Measurements from ENCODE around the gene SPEM1. TPM values are rescaled to one million over a fixed set of nuclear protein-coding genes. Genes with fewer than 3 reads are reported as not detected.
"Not testable (repeated sequence)": the region's sequence is repeated elsewhere in the genome, so short reads cannot be mapped to it uniquely, and the experiment has no call there.

The SPEM1 gene
- total RNA-seq, 2 donors from 2014 or later = 3.6 TPM; not detected in 1

DNA sequence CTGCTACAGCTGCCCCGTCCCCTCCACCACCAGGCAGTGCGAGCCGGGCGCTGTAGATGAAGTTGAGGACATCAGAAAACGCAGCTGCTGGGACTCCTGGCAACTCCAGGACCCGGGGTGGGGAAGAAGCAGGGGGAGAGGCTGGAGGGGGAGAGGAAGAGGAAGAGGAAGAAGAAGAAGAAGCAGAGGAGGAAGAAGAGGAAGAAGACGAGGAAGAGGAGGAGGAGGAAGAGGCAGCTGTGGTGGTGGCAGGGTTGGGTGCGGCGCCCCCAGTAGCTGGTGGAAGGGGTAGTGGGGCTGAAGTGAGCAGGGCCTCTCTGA lies 46.2 kb downstream of the SPEM1 start:
- Histone ChIP-seq H3K27me3 (replicated peaks; ENCODE audit: insufficient read depth) (no peaks in the 10 kb centered on the region), H3K9me3 (no peaks in the 10 kb centered on the region), H3K27ac (peak overlapping the region; percentile 10 to 15), H3K4me1 (replicated peaks) (no peaks in the 10 kb centered on the region), H3K36me3 (peaks cover 4 to 5% of the 10 kb centered on the region in 2 donors), H3K4me3 (no peak overlapping the region)
- no peak for DNase-seq (ENCODE audit: low spot score)
- intact Hi-C loops (cut with DNase I) = no loop called here
- no peak for TF ChIP-seq POLR2A (IDR thresholded peaks at IDR 0.05)
- no peak for TF ChIP-seq CTCF (IDR thresholded peaks at IDR 0.05)
- TF ChIP-seq POLR2AphosphoS5 (IDR thresholded peaks at IDR 0.05) = no peak
- WGBS = 77% methylated on average over 9 of the region's 9 CpGs

DNA sequence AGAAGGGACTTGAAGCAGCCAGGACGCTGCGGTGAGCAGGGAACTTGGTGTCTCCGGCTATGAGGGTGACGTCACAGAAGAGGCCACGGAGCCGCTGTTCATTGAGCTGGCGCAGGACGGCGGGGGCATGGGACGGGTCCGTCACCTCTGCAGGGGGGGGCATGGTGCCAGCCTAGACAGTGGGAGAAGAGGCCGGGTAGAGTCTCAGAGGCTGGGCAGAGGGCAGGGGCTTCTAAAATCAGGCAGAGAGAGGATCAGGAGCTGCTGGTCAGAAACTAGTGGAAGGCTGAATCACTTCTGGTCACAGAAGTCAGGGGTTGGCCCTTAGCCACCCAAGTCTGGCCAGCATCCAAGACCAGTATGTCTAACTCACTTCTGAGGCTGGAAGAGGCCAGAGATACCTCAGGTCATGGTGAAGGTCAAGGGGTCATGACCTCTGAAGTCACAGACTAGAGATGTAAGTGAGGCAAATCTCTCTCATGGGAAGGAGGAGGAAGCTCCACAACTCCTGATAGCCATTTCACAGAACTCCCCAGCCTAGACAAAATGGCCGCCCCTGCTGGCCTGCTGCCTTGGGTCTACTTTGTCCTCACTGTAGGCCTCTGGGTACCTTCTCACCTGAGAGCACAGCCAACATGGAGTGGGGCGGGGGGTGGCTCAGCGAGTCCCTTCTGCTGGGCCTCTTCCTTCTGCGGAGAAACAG lies 46.7 kb downstream of the SPEM1 start:
- Histone ChIP-seq H3K9me3 (no peaks in the 10 kb centered on the region), H3K4me3 (no peak overlapping the region), H3K27me3 (replicated peaks; ENCODE audit: insufficient read depth) (no peaks in the 10 kb centered on the region), H3K36me3 (peaks cover 4 to 5% of the 10 kb centered on the region in 2 donors), H3K27ac (peak overlapping the region; percentile 10 to 15), H3K4me1 (replicated peaks) (no peaks in the 10 kb centered on the region)
- no peak for DNase-seq (ENCODE audit: low spot score)
- intact Hi-C loops (cut with DNase I) = no loop called here
- TF ChIP-seq POLR2AphosphoS5 (IDR thresholded peaks at IDR 0.05) = no peak
- no peak for TF ChIP-seq CTCF (IDR thresholded peaks at IDR 0.05)
- 77% methylated on average over 16 of the region's 16 CpGs for WGBS

DNA sequence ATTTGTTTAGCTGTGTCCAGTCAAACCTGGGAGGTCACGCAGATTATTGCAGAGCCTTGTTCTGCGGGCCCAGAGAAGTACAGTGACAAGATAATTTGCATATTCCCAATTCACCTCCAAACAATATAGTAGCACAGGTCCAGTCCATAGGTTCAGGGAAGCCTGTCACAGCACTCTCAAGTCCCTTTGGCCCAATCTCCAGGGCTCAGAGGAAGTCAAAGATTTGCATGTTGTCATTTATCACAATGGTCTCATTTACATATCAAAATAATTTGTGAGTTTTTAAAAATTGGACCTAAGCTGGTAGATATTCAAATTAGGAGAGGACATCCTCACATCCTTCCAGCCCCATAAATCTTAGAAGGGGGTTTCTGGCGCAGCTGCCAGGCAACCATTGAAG lies 47.4 kb downstream of the SPEM1 start:
- Histone ChIP-seq H3K27ac (peak overlapping the region in 1 of 2 donors; percentile 15), H3K4me3 (no peak overlapping the region), H3K27me3 (replicated peaks; ENCODE audit: insufficient read depth) (no peaks in the 10 kb centered on the region), H3K4me1 (replicated peaks) (no peaks in the 10 kb centered on the region), H3K9me3 (no peaks in the 10 kb centered on the region), H3K36me3 (peaks cover 4 to 5% of the 10 kb centered on the region in 2 donors)
- intact Hi-C loops (cut with DNase I) = no loop called here
- WGBS = 84% methylated on average over 3 of the region's 3 CpGs
- no peak for DNase-seq (ENCODE audit: low spot score)
- TF ChIP-seq POLR2AphosphoS5 (IDR thresholded peaks at IDR 0.05) (no peak), CTCF (IDR thresholded peaks at IDR 0.05) (no peak), POLR2A (IDR thresholded peaks at IDR 0.05) (no peak)

- DNase-seq (ENCODE audit: low spot score) = no peak
- Histone ChIP-seq H3K4me1 (replicated peaks) (no peaks in the 10 kb centered on the region), H3K9me3 (no peaks in the 10 kb centered on the region), H3K27me3 (replicated peaks; ENCODE audit: insufficient read depth) (no peaks in the 10 kb centered on the region), H3K4me3 (no peak overlapping the region), H3K27ac (peak overlapping the region in 1 of 2 donors; percentile 33), H3K36me3 (peaks cover 4 to 5% of the 10 kb centered on the region in 2 donors)
- intact Hi-C loops (cut with DNase I) = no loop called here
- WGBS = 92% methylated on average over 11 of the region's 11 CpGs
- no peak for TF ChIP-seq POLR2AphosphoS5 (IDR thresholded peaks at IDR 0.05)
- TF ChIP-seq POLR2A (IDR thresholded peaks at IDR 0.05) = no peak
These were observed 48.2 kb downstream of the SPEM1 start for GRCh38 chr17:7468290-7468689.

DNA sequence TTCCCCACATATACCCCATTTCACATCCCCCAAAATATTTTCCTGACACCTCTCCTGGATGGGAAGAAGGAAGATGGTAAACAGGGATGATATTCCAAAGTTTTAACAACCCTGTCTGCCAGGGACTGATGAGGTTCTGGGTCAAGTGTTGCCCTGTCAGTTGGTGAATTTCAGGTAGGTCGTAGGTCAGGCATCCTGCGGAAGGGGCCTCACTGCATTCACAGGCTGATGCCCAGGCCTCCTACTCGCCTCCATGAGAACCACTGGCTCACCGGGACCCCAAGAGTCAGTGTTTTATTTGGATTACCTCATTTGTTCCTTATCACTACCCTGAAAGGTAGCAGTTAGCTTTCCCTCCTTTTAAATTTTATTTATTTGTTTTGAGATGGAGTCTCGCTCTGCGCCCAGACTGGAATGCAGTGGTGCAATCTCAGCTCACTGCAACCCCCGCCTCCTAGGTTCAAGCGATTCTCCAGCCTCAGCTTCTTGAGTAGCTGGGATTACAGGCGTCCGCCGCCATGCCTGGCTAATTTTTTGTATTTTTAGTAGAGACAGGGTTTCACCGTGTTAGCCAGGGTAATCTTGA lies 48.8 kb downstream of the SPEM1 start:
- Histone ChIP-seq H3K36me3 (peaks cover 0 to 4% of the 10 kb centered on the region in 2 donors), H3K27ac (peak overlapping the region; percentile 33 to 46), H3K27me3 (replicated peaks; ENCODE audit: insufficient read depth) (no peaks in the 10 kb centered on the region), H3K4me3 (no peak overlapping the region), H3K4me1 (replicated peaks) (no peaks in the 10 kb centered on the region), H3K9me3 (no peaks in the 10 kb centered on the region)
- TF ChIP-seq CTCF (IDR thresholded peaks at IDR 0.05) (no peak), POLR2A (IDR thresholded peaks at IDR 0.05) (no peak), POLR2AphosphoS5 (IDR thresholded peaks at IDR 0.05) (peak; percentile 37)
- DNase-seq (ENCODE audit: low spot score) = no peak
- intact Hi-C loops (cut with DNase I) = no loop called here
- 45% methylated on average over 12 of the region's 12 CpGs for WGBS

DNA sequence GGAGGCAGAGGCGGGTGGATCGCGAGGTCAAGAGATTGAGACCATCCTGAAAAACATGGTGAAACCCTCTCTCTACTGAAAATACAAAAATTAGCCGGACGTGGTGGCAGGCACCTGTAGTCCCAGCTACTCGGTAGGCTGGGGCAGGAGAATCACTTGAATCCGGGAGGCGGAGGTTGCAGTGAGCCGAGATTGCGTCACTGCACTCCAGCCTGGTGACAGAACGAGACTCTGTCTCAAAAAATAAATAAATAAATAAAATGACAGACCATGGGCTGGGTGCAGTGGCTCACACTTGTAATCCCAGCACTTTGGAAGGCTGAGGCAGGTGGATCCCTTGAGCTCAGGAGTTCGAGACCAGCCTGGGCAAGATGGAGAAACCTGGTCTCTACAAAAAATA lies 49.7 kb downstream of the SPEM1 start:
- H3K4me3 ChIP-seq; DNase-seq (ENCODE audit: low spot score); H3K36me3 ChIP-seq; H3K9me3 ChIP-seq; H3K27me3 ChIP-seq (replicated peaks; ENCODE audit: insufficient read depth); intact Hi-C loops (cut with DNase I); H3K4me1 ChIP-seq (replicated peaks); H3K27ac ChIP-seq: not testable (repeated sequence)
- WGBS = 91% methylated on average over 12 of the region's 12 CpGs

DNA sequence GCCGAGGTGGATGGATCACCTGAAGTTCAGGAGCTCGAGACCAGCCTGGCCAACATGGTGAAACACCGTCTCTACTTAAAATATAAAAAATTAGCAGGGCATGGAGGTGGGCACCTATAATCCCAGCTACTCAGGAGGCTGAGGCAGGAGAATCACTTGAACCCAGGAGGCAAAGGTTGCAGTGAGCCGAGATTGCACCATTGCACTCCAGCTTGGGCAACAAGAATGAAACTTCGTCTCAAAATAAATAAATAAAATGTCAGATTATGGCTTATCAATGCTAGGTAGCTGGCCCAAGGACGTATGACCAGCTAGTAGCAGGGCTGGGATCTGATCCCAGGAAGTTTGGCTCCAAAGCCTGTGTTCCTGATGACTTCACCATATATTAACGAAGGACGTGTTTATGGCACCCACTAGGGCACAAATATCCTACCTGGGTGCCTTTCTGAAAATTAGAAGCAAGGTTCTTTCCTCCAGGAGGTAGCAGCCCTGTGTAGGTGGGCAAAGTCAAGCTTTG lies 50.4 kb downstream of the SPEM1 start:
- DNase-seq (ENCODE audit: low spot score); H3K27ac ChIP-seq; H3K4me3 ChIP-seq; H3K4me1 ChIP-seq (replicated peaks); H3K27me3 ChIP-seq (replicated peaks; ENCODE audit: insufficient read depth); H3K9me3 ChIP-seq; H3K36me3 ChIP-seq; intact Hi-C loops (cut with DNase I): not testable (repeated sequence)
- 65% methylated on average over 8 of the region's 8 CpGs for WGBS

Measured in prostate gland (tissue), 2 donors.